ENCODE results near the gene ZBTB4. TPM values are rescaled to one million over a fixed set of nuclear protein-coding genes. Genes with fewer than 3 reads are reported as not detected.

Gene ZBTB4, protein sequence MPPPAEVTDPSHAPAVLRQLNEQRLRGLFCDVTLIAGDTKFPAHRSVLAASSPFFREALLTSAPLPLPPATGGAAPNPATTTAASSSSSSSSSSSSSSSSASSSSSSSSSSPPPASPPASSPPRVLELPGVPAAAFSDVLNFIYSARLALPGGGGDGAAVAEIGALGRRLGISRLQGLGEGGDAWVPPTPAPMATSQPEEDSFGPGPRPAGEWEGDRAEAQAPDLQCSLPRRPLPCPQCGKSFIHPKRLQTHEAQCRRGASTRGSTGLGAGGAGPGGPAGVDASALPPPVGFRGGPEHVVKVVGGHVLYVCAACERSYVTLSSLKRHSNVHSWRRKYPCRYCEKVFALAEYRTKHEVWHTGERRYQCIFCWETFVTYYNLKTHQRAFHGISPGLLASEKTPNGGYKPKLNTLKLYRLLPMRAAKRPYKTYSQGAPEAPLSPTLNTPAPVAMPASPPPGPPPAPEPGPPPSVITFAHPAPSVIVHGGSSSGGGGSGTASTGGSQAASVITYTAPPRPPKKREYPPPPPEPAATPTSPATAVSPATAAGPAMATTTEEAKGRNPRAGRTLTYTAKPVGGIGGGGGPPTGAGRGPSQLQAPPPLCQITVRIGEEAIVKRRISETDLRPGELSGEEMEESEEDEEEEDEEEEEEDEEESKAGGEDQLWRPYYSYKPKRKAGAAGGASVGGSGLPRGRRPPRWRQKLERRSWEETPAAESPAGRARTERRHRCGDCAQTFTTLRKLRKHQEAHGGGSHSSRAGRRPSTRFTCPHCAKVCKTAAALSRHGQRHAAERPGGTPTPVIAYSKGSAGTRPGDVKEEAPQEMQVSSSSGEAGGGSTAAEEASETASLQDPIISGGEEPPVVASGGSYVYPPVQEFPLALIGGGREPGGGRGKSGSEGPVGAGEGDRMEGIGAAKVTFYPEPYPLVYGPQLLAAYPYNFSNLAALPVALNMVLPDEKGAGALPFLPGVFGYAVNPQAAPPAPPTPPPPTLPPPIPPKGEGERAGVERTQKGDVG
- 19.1 and 19.5 TPM in 2 replicates for total RNA-seq

DNA sequence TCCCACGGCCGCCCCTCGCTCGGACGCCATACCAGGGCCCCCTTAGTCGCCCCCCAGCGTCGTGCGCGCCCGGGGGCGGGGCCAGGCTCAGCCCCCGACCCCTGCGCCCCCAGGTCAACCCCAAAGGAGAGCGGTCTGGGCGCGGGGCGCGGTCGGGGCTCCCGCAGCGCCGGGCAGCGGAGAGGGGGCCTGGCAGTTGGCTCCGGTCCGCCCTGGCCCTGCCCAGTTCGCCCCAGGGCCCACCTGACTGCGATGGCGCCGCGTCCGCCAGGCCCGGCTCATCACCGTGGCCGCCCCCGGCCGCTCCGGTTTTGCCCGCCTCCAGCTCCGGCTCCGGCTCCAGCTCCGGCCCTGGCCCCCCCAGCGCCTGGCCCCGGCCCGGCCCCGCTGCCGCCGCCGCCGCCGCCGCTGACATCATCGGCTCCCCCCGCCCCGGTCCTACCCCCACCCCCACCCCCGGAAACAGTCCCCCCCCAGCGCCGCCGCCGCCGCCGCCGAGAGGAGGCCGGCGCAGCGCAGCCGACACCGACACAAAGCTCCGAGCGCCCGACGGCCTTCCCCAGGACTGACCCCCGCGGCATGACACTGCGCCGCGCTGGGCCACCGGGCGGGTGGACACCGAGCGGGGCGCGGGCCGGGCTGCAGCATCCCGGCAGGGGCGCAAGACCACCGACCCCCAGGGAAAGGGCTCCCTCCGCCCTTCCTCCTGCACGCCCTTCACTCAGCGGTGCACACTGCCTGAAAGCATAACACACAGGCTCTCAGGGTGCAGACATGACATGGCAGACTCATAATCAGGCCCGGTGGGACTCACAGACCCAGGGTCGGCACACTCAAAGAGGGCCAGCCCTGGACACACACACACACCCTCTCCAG, at the start of gene ZBTB4:
Gene ZBTB4, minus strand, starts transcription at position 419 of the 876 bp plus-strand sequence. CDS start 12,830 bp downstream, outside the sequence.

DNA sequence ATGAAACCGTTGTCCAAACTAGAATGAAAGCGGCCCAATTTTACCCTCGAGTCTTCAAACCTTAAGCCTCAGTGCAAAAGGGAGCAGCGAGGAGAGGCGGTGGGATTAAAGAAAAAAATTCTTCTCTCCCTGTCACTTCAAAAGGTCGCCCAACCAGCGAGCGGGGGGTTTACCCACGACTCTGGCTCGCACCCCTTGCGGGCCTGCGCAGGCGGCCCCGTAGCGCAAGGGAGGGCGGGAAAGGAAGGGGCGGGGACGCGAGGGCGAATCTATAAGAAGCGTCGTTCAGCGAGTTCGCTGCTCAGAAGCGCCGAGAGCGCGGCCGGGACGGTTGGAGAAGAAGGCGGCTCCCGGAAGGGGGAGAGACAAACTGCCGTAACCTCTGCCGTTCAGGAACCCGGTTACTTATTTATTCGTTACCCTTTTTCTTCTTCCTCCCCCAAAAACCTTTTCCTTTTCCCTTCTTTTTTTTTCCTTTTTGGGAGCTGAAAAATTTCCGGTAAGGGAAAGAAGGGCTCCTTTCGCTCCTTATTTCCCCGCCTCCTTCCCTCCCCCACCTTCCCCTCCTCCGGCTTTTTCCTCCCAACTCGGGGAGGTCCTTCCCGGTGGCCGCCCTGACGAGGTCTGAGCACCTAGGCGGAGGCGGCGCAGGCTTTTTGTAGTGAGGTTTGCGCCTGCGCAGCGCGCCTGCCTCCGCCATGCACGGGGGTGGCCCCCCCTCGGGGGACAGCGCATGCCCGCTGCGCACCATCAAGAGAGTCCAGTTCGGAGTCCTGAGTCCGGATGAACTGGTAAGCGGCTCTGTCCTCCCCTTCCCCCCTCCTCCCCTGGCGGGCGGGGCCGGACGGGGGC, 4.9 kb upstream of the ZBTB4 start, which contains the start of gene POLR2A:
Gene POLR2A, plus strand, starts transcription at position 300 of the 852 bp plus-strand sequence.

DNA sequence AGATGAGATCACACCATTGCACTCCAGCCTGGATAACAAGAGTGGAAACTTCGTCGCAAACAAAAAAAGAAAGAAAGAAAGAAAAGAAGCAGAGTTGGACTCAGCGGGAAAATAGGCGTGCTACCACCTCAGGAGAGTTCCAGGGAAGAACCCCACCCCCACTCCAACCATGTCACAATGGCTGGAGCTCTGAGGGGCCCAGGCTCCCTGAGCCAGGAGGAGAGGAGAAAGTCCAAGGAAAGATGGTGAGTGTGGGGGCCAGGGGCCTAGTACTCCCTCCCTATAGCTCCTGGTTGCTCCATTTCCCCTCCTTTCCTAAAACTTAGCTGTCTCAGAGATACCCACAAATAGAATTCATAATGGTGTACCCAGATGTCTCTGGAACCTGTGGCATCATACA, 1.8 kb upstream of the ZBTB4 start, which contains the start of gene SLC35G6:
Gene SLC35G6, plus strand, starts transcription at position 172 of the 400 bp plus-strand sequence. Its CDS starts 71 bp downstream, at position 243.

DNA sequence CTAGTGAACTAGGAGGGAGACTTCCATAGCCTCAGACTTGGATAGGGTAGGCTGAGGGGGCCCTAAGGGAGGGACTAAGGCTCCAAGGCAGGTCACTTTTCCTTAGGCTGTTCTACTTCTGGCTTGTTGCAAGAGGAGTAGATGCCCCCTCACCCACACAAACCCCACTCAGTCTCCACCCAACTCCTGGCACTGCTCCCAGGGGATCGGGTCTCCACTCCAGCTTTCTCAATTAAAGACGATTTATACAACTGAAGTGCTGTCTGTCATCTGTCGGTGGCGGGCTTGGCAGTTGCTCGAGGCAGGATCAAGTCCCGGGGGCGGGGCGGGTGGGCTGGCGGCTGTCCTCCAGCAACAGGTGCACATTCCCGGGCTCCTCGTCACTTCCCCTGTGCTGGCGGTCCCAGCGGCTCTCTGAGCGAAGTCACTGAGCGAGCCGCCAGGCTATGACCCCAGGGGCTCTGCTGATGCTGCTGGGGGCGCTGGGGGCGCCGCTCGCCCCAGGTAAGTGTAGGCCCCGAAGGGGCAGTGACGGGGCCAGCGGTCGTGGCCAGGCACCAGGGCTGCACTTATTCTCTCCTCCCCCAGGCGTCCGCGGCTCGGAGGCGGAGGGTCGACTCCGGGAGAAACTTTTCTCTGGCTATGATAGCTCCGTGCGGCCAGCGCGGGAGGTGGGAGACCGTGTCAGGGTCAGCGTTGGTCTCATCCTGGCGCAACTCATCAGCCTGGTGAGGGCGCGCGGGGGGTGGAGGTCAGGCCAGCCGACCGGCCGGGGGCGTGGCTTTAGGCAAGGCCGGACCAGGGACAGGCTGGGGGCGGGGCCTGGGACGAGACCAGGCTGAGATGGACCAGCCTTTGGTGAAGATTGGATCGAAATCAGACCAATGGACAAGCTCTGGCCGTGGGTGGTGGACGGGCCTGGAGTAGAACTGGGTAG, 34.5 kb downstream of the ZBTB4 start, which contains the start of gene CHRNB1:
Gene CHRNB1, plus strand, starts transcription at position 380 of the 937 bp plus-strand sequence. Its CDS starts 67 bp downstream, at position 447.

DNA sequence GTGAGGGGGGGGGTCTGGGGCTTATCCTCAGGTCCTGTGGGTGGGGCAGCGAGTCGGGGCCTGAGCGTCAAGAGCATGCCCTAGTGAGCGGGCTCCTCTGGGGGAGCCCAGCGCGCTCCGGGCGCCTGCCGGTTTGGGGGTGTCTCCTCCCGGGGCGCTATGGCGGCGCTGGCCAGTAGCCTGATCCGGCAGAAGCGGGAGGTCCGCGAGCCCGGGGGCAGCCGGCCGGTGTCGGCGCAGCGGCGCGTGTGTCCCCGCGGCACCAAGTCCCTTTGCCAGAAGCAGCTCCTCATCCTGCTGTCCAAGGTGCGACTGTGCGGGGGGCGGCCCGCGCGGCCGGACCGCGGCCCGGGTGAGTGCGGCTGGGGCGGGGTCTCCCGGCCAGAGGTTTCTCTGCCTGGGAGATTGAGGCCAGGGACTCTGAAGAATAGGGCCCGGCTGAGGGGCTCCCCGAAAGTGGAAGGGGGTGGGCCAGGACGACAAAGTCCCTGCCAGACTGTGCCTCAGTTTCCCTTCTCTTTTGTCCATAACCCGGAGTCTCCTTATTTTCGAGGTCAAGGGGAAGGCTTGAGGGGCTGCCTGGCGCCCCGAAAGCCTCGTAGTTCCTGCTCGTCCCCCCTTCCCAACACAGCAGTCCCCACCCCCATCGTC, 39.8 kb downstream of the ZBTB4 start, which contains the start of gene FGF11:
Gene FGF11, plus strand, starts transcription at position 51 of the 651 bp plus-strand sequence. Its CDS starts 109 bp downstream, at position 160.

DNA sequence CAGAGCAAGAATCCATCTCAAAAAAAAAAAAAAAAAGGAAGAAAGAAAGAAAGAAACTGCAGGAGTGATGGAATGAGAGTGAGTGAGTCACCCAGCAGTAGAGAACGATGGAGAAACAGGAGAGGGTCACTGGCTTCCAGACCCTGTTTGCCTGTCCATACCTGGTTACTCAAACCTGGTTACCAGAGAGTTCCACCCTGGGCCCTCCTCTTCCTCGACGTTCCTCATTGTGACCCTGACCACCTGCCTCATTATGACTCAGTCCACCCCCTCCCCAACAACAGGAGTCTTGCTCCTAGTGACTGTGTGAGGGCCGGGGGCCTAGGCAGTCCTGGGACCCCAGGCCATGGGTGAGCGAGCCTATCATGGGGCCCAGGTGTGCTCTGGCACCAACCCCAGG, 50.9 kb downstream of the ZBTB4 start, which contains the start of gene SPEM3:
Gene SPEM3, plus strand, starts transcription at position 301 of the 400 bp plus-strand sequence. Its CDS starts 46 bp downstream, at position 347.

DNA sequence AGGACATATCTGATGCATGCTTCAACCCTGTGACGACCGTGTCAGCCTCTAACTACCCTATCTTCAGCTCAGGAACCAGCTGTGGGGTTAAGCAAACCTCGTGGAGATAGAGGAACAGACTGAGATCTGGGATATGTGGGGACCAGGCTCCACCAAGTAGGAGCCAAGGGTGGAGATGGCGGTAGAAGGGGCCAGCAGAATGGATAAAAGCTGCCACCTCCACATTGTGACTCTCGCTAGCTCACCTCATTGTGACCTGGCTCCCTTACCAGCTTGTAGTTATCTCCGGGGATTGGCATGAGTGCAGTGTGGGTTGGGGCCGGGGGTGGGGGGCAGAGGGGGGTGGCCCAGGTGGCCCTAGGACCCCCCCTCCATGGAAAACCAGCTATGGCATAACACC, 54.1 kb downstream of the ZBTB4 start, which contains the start of gene SPEM2:
Gene SPEM2, plus strand, starts transcription at position 301 of the 400 bp plus-strand sequence. Its CDS starts 73 bp downstream, at position 374.

DNA sequence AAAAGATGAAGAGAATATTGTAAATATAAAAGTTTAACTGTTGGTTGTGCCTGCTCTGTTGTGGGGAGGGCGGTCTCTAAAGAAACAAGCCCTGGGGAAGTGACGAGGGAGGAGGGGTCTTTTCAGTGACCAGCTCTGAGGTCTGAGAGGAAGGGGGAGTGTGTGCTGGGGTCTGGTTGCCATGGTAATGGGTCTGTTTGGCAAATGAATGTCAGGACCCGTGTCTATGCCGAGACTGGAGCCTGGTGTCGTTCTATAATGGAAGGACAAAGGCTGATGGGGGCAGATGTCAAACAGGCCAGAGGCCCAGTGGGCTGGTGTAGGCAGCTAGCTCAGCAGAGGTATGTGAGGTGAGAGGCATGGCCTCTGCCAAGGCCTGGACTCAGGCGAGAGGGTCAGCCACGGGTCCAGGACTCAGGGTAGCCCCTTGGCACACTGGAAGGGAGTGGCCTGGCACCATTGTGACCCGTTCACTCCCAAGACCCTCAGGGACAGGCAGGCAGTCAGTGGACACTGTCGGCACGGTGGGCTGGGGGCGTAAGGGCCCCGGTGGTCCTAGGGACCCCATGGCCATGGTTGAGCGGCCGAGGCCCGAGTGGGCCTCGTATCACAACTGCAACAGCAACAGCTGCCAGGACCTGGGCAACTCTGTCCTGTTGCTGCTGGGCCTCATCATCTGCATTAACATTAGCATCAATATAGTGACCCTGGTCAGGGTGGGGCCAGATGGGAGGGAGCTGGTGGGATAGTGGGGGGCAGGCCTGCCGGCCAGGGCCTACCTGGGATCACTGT, 59.4 kb downstream of the ZBTB4 start, which contains the start of gene SPEM1:
Gene SPEM1, plus strand, starts transcription at position 506 of the 792 bp plus-strand sequence. Its CDS starts 61 bp downstream, at position 567.

Other genes starting within 250 kb of the ZBTB4 start
- gene DVL2, start 245.1 kb downstream of the ZBTB4 start, total RNA-seq: 63.9 and 93.2 TPM in 2 replicates
- 36.6 and 37.1 TPM in 2 replicates for gene PHF23, start 240.2 kb downstream of the ZBTB4 start, total RNA-seq
- gene GABARAP, start 237.2 kb downstream of the ZBTB4 start, total RNA-seq: 110 and 194 TPM in 2 replicates
- 28.7 and 40.1 TPM in 2 replicates for gene CTDNEP1, start 227.9 kb downstream of the ZBTB4 start, total RNA-seq
- 28.9 and 31.2 TPM in 2 replicates for gene ELP5, start 227.4 kb downstream of the ZBTB4 start, total RNA-seq
- gene CLDN7, start 217.2 kb downstream of the ZBTB4 start, total RNA-seq: 0.98 and 2.9 TPM in 2 replicates
- under 0.01 TPM in 1 of 2 replicates, not detected in the other for gene SLC2A4, start 197.9 kb downstream of the ZBTB4 start, total RNA-seq
- not detected in 2 replicates for gene YBX2, start 185.0 kb downstream of the ZBTB4 start, total RNA-seq
- 909 and 1,080 TPM in 2 replicates for gene EIF5A, start 172.0 kb downstream of the ZBTB4 start, total RNA-seq
- 39.9 and 46.7 TPM in 2 replicates for gene GPS2, start 164.3 kb downstream of the ZBTB4 start, total RNA-seq
- gene NEURL4, start 150.3 kb downstream of the ZBTB4 start, total RNA-seq: 14.7 and 21.7 TPM in 2 replicates
- 0.20 and 2.2 TPM in 2 replicates for gene ACAP1, start 143.1 kb downstream of the ZBTB4 start, total RNA-seq
- gene KCTD11, start 127.5 kb downstream of the ZBTB4 start, total RNA-seq: 2.6 and 4.1 TPM in 2 replicates
- gene TMEM95, start 124.5 kb downstream of the ZBTB4 start, total RNA-seq: not detected in 2 replicates
- gene TNK1, start 98.5 kb downstream of the ZBTB4 start, total RNA-seq: 0.20 TPM in 1 of 2 replicates, not detected in the other
- 22.8 and 26.8 TPM in 2 replicates for gene PLSCR3, start 85.1 kb downstream of the ZBTB4 start, total RNA-seq
- gene TMEM256, start 75.5 kb downstream of the ZBTB4 start, total RNA-seq: 103 and 132 TPM in 2 replicates
- 2.9 and 4.4 TPM in 2 replicates for gene NLGN2, start 71.8 kb downstream of the ZBTB4 start, total RNA-seq
- not detected in 2 replicates for gene SPEM1, start 59.3 kb downstream of the ZBTB4 start, total RNA-seq
- not detected in 2 replicates for gene SPEM2, start 54.0 kb downstream of the ZBTB4 start, total RNA-seq
- not detected in 2 replicates for gene SPEM3, start 50.8 kb downstream of the ZBTB4 start, total RNA-seq
- gene TMEM102, start 44.2 kb downstream of the ZBTB4 start, total RNA-seq: 0.98 and 1.1 TPM in 2 replicates
- under 0.01 and 0.37 TPM in 2 replicates for gene FGF11, start 40.1 kb downstream of the ZBTB4 start, total RNA-seq
- 2.0 and 3.7 TPM in 2 replicates for gene CHRNB1, start 34.6 kb downstream of the ZBTB4 start, total RNA-seq
- not detected in 2 replicates for gene SLC35G6, start 1.8 kb upstream of the ZBTB4 start, total RNA-seq
- 81.9 and 112 TPM in 2 replicates for gene POLR2A, start 4.7 kb upstream of the ZBTB4 start, total RNA-seq
- gene TNFSF12, start 69.4 kb upstream of the ZBTB4 start, total RNA-seq: 5.5 and 8.5 TPM in 2 replicates
- 0.59 and 1.1 TPM in 2 replicates for gene TNFSF13, start 79.1 kb upstream of the ZBTB4 start, total RNA-seq
- gene SENP3, start 82.3 kb upstream of the ZBTB4 start, total RNA-seq: 69.1 and 70.0 TPM in 2 replicates
- 39.7 and 53.0 TPM in 2 replicates for gene CD68, start 100.0 kb upstream of the ZBTB4 start, total RNA-seq
- 116 and 129 TPM in 2 replicates for gene MPDU1, start 104.2 kb upstream of the ZBTB4 start, total RNA-seq
- 0.20 TPM in 1 of 2 replicates, not detected in the other for gene SOX15, start 110.5 kb upstream of the ZBTB4 start, total RNA-seq
- gene FXR2, start 135.3 kb upstream of the ZBTB4 start, total RNA-seq: 27.6 and 35.8 TPM in 2 replicates
- gene SAT2, start 148.2 kb upstream of the ZBTB4 start, total RNA-seq: 19.2 and 20.9 TPM in 2 replicates
- gene SHBG, start 150.5 kb upstream of the ZBTB4 start, total RNA-seq: 0.37 and 0.39 TPM in 2 replicates
- not detected in 2 replicates for gene ATP1B2, start 171.3 kb upstream of the ZBTB4 start, total RNA-seq
- 30.9 and 46.9 TPM in 2 replicates for gene TP53, start 207.9 kb upstream of the ZBTB4 start, total RNA-seq
- gene WRAP53, start 208.8 kb upstream of the ZBTB4 start, total RNA-seq: 8.1 and 10.2 TPM in 2 replicates
- gene EFNB3, start 225.6 kb upstream of the ZBTB4 start, total RNA-seq: 0.37 and 0.59 TPM in 2 replicates
- 0.37 and 0.39 TPM in 2 replicates for gene DNAH2, start 238.1 kb upstream of the ZBTB4 start, total RNA-seq